Measurements from ENCODE around the gene PHGDH. TPM values are rescaled to one million over a fixed set of nuclear protein-coding genes. Genes with fewer than 3 reads are reported as not detected.

PHGDH gene
- total RNA-seq, 1 experiment from 2014 or later, result 82.0 TPM

- no TSS peak for BruUV-seq (replicated peaks)
- Histone ChIP-seq H3K4me1 (ENCODE audit: control insufficient read depth, insufficient read depth, low read length) (no peaks in the 10 kb centered on the region), H3K36me3 (ENCODE audit: control insufficient read depth, insufficient read depth, low read length) (no peaks in the 10 kb centered on the region), H3K27me3 (ENCODE audit: control insufficient read depth, insufficient read depth, low read length) (peaks cover 5% of the 10 kb centered on the region), H3K4me3 (ENCODE audit: low read depth in 2 of 2, low read length in 2 of 2) (no peak overlapping the region), H3K9me3 (ENCODE audit: control insufficient read depth, insufficient read depth, low read depth, low read length) (no peaks in the 10 kb centered on the region), H3K27ac (ENCODE audit: low read length) (no peak overlapping the region)
- ChIA-PET CTCF (no interaction called here), POLR2A (no interaction called here)
- intact Hi-C loops (cut with micrococcal nuclease; ENCODE audit: unreplicated experiment) (no loop called here), in situ Hi-C loops (cut with HindIII; ENCODE audit: low pct_unique_long_range_greater_than_20kb, low sequenced_read_pairs) (no loop called here)
- DNase-seq (ENCODE audit: low read depth, low spot score), result no peak
- TF ChIP-seq TCF7L2 (IDR thresholded peaks at IDR 0.05; ENCODE audit: low read depth, low read length) (no peak), CTCF (IDR thresholded peaks at IDR 0.05) (no peak), POLR2AphosphoS5 (IDR thresholded peaks at IDR 0.05; ENCODE audit: low read depth, low read length) (no peak), SIN3A (IDR thresholded peaks at IDR 0.05; ENCODE audit: borderline replicate concordance, insufficient read depth, low read depth, low read length) (no peak)
- TF ChIP-seq, protein P1, sequence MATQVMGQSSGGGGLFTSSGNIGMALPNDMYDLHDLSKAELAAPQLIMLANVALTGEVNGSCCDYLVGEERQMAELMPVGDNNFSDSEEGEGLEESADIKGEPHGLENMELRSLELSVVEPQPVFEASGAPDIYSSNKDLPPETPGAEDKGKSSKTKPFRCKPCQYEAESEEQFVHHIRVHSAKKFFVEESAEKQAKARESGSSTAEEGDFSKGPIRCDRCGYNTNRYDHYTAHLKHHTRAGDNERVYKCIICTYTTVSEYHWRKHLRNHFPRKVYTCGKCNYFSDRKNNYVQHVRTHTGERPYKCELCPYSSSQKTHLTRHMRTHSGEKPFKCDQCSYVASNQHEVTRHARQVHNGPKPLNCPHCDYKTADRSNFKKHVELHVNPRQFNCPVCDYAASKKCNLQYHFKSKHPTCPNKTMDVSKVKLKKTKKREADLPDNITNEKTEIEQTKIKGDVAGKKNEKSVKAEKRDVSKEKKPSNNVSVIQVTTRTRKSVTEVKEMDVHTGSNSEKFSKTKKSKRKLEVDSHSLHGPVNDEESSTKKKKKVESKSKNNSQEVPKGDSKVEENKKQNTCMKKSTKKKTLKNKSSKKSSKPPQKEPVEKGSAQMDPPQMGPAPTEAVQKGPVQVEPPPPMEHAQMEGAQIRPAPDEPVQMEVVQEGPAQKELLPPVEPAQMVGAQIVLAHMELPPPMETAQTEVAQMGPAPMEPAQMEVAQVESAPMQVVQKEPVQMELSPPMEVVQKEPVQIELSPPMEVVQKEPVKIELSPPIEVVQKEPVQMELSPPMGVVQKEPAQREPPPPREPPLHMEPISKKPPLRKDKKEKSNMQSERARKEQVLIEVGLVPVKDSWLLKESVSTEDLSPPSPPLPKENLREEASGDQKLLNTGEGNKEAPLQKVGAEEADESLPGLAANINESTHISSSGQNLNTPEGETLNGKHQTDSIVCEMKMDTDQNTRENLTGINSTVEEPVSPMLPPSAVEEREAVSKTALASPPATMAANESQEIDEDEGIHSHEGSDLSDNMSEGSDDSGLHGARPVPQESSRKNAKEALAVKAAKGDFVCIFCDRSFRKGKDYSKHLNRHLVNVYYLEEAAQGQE (IDR thresholded peaks at IDR 0.05; ENCODE audit: insufficient read depth in 1 of 2, low read depth in 2 of 2, low read length in 1 of 2), result no peak
- no peak for ATAC-seq
These were observed 25.1 kb upstream of the PHGDH start for GRCh38 chr1:119686661-119687060.

- POLR2A ChIA-PET, result no interaction called here
- no peak for ATAC-seq
These were observed 24.2 kb upstream of the PHGDH start for GRCh38 chr1:119687434-119688079.

More at GRCh38 chr1:119687434-119688079, 24.2 kb upstream of the PHGDH start:
- Histone ChIP-seq H3K9me3 (ENCODE audit: control insufficient read depth, insufficient read depth, low read depth, low read length) (no peaks in the 10 kb centered on the region), H3K4me1 (ENCODE audit: control insufficient read depth, insufficient read depth, low read length) (no peaks in the 10 kb centered on the region), H3K27ac (ENCODE audit: low read length) (no peak overlapping the region), H3K4me3 (ENCODE audit: low read depth in 2 of 2, low read length in 2 of 2) (no peak overlapping the region), H3K27me3 (ENCODE audit: control insufficient read depth, insufficient read depth, low read length) (peaks cover 5% of the 10 kb centered on the region), H3K36me3 (ENCODE audit: control insufficient read depth, insufficient read depth, low read length) (no peaks in the 10 kb centered on the region)
- intact Hi-C loops (cut with micrococcal nuclease; ENCODE audit: unreplicated experiment), result no loop called here
- BruUV-seq (replicated peaks), result no TSS peak
- DNase-seq (ENCODE audit: low read depth, low spot score), result no peak
- CTCF ChIA-PET, result no interaction called here
- TF ChIP-seq, protein P1 (IDR thresholded peaks at IDR 0.05; ENCODE audit: insufficient read depth in 1 of 2, low read depth in 2 of 2, low read length in 1 of 2), result no peak
- TF ChIP-seq CTCF (IDR thresholded peaks at IDR 0.05), result no peak
- TF ChIP-seq SIN3A (IDR thresholded peaks at IDR 0.05; ENCODE audit: borderline replicate concordance, insufficient read depth, low read depth, low read length), result no peak
- TF ChIP-seq POLR2AphosphoS5 (IDR thresholded peaks at IDR 0.05; ENCODE audit: low read depth, low read length), result no peak
- TF ChIP-seq TCF7L2 (IDR thresholded peaks at IDR 0.05; ENCODE audit: low read depth, low read length), result no peak
- in situ Hi-C loops (cut with HindIII; ENCODE audit: low pct_unique_long_range_greater_than_20kb, low sequenced_read_pairs), result no loop called here
